Stimulated activated CD4-positive, alpha-beta T cell treated with anti-CD3 and anti-CD28 coated beads, Interleukin-1b, Interleukin-23, amount 100 ng/mL, for 1 hour (primary cell): ENCODE results near the gene KAZALD1.
"Not testable (repeated sequence)": the region's sequence is repeated elsewhere in the genome, so short reads cannot be mapped to it uniquely, and the experiment has no call there.

ENCODE experiments used
- DNase-seq, 2 donors: peaks; one replicate each; pipeline ENCODE4 v3.0.0-alpha.2; 2020; ENCODE audit warnings: low read depth in 2 of 2

Gene KAZALD1

DNA sequence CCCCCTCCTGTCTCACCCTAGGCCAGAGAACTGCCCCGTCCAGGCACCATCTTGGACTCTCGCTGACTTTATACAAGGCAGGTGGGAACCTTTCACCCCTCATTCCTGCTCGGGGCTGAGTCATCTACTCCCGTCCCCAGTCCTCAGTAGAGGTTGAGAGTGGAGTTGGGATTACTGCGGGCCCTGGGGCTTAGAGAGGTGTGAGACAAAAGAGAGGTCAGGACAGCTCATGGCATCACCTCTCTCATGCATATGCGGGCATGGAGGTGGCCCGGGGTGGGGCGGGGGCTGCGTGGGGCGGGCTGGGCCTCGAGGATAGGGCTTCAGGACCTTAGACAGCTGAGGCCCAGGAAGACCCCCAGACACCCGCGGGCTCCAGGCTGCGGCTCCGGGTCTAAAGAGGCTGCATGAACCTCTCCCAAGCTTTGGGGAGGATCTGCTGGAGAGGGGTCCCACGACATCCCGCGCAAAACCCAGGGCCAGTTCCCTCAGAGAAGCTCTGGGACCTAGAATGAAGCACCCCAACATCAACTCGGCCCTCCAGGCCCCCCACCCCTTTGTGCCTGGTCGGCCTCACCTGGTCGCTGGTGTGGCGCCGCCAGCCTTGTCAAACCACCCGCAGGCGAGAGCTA, 31.2 kb upstream of the KAZALD1 start:
- no peak for DNase-seq

DNA sequence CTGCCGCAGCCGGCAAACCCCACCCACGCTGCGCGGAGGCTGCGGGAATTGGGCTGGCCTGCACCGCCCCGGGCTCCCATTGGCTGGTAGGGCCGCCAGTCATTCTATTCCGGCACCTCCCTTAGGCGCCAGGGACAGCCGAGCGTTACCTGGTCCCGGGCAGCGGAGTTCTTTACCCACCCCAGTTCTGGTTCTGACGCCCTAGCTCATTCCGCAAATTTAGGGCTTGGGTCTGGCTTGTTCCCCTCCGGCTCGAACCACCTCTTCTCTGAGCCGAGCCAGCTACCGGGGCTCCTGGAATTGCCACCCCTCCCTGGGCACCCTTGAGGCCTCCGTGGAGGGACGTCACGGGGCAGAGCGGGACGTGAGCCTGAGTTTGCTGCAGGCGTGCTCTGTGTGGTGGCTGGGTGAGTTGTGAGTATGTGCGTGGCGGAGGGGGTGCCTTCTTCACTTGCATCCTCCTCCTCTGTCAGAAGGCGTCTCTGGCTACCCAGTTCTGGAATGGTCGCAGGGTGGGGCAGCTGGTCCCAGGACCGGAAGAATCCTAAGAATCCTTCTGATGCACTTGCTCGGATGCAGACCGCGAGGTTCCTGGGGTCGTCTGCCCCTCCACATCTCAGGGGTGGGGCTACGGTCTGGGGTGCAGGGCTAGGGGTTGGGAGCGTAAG, 30.5 kb upstream of the KAZALD1 start, which contains the start of the genes PDZD7 and SFXN3:
Gene PDZD7 (minus strand): TSS at position 2 of the 668 bp plus-strand sequence. CDS start 910 bp downstream, outside the sequence.
Gene SFXN3 (plus strand): TSS at position 107 of the 668 bp plus-strand sequence. CDS start 3,461 bp downstream, outside the sequence.
- peak; percentile 94 to 96 for DNase-seq

- peak; percentile 46 to 55 for DNase-seq
Observed at GRCh38 chr10:101031796-101032636, 29.8 kb upstream of the KAZALD1 start.

DNA sequence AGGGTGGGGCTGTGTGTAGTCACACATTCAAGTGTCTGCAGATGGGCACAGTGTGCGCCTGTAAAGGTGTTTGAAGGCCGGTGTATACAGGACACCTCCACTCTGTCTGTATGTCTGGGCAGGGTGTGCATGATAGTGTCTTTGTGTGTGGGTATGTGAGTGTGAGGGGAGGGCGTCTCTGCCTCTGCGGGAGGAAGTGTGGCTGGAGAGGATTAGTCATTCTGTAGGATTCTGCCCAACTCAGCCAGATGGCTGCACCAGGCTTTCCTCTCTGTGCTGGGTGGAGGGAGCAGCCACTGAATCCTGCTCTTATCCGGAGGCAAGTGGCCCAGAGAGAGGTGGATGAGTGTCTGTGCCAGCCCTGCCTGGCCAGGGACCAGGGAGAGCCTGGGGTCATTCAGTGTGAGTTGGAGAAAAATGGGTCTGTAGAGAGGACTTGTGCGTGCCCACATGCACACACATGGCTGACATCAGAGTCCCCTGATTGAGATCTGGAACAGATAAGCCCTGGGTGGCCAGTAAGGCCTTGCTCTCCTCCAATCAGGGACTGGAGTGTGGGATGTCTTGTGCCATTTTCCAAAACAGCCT, 29.1 kb upstream of the KAZALD1 start:
- no peak for DNase-seq

DNA sequence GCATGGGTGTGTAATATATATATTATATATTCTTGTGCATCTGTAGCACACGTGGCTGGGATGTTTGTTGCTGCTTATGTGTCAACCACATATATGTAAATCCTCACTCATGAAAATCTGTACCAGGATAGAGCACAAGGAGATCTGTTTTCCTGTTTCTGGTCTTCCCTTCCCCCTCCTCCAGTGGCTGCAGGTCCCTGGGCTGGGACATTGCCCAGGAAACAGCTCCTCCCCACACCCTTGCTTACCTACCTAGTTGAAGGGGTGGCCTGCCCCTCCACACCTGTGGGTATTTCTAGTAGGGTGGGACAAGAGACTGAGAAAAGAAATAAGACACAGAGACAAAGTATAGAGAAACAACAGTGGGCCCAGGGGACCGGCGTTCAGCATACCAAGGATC, 28.5 kb upstream of the KAZALD1 start:
- no peak for DNase-seq

GRCh38 chr10:101034404-101034803, 27.4 kb upstream of the KAZALD1 start:
- not testable (repeated sequence) for DNase-seq

DNA sequence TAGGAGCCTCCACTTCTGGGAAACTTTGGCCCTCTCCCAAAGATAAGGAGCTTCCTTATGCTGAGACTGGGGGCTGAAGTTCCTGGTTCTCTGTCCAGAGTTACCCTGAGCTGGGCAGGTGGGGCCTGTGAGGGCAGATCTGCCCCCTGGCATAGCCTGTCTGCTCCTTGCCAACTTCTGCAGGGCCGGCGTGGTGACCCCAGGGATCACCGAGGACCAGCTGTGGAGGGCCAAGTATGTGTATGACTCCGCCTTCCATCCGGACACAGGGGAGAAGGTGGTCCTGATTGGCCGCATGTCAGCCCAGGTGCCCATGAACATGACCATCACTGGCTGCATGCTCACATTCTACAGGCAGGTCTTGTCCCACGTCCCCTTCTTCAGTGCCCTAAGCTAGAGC, 26.5 kb upstream of the KAZALD1 start:
- DNase-seq, result no peak

DNA sequence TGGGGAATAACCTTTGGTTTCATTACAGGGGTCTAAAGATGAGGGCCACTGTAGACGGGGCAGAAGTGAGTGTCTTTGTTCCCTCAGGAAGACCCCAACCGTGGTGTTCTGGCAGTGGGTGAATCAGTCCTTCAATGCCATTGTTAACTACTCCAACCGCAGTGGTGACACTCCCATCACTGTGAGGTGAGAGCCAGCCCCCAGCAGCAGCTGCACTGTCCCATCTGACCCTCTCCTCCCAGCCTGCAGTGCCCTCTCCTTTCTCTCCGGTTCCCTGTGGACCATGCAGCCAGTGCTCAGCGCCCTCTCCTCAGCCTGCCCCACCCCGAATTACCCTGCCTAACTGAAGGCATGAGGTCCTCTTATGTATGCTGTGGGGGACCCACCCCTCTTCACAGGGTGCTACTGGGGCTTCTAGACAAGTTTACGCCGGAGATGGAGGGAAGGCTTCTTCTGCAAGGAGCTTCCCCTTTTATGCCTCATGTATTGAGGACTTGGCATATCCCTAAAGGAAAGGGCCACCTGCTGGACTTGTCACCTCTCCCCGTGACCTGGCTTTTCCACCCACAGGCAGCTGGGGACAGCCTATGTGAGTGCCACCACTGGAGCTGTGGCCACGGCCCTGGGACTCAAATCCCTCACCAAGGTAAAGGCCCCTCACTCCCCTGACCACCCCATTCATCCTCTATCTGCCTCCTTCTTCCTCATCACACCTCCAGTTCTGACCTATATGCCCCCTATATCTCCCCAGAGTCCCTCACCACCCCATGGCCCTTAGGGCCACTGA, 25.7 kb upstream of the KAZALD1 start:
- no peak for DNase-seq

GRCh38 chr10:101036726-101037125, 25.1 kb upstream of the KAZALD1 start:
- DNase-seq, result no peak

GRCh38 chr10:101038484-101038883, 23.3 kb upstream of the KAZALD1 start:
- no peak for DNase-seq

- DNase-seq, result no peak
Observed at GRCh38 chr10:101040061-101040460, 21.7 kb upstream of the KAZALD1 start.

GRCh38 chr10:101040851-101041250, 20.9 kb upstream of the KAZALD1 start:
- no peak for DNase-seq

DNA sequence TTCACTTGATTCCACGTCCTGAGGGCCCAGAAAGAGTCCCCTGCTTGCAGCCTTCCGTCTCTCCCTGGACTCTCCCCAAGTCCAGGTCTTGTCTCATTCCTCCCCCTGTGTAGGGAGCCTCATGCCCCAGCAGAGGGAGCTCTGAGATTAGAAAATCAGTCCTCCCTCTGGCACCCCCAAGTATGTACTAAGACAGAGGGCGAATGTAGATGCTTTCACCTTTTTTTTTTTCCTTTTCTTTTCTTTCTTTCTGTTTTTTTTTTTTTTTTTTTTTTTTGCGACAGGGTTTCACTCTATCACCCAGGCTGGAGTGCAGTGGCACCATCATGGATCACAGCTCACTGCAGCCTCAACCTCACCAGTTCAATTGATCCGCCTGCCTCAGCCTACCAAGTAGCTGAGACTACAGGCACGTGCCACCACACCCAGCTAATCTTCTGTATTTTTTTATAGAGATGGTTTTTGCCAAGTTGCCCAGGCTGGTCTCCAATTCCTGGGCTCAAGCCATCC, 20.5 kb upstream of the KAZALD1 start:
- DNase-seq, result peak in 1 of 2 donors; percentile 35

- no peak for DNase-seq
Observed at GRCh38 chr10:101042118-101042517, 19.7 kb upstream of the KAZALD1 start.

GRCh38 chr10:101042667-101043362, 19.0 kb upstream of the KAZALD1 start:
- DNase-seq, result peak; percentile 46 to 71

DNA sequence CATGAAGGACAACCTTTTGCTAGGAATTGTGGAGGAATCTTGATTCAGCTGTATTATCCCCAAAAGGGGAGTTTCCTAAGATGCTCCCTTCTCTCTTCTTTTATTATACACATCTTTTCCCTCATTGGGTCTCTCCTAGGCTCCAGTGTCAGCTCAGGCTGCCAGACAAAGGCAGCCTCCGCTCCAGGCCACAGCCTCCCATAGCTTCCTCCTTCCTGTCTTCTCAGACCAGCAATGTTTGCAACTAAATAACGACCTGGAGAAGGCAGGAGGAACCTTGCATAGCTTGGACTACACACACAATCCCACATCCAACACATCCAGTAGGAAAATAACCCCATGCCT, 18.5 kb upstream of the KAZALD1 start:
- no peak for DNase-seq

- DNase-seq, result no peak
Observed at GRCh38 chr10:101044117-101044516, 17.7 kb upstream of the KAZALD1 start.

GRCh38 chr10:101046332-101047238, 15.2 kb upstream of the KAZALD1 start:
- no peak for DNase-seq

DNA sequence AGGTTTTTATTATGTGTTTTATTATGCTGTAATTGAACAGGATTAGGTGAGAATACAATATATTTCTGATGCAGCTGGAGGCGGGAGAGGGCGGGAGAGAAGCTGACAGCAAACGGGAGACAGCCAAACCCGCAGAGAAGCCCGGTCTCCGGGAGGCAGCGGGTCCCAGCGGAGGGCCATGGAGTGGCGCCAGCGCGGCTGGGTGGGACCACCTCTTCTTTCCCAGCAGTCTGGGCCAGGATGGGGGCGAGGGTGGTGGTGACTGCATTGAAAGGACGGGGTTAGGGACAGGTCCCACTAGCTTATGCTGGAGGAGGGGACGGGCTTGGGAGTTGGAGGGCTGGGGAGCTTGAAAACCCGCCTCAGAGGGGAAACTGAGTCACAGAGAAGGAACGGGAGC, 14.5 kb upstream of the KAZALD1 start:
- DNase-seq, result no peak
